GM23248 (cell line): ENCODE results near the gene KIF3B. TPM values are rescaled to one million over a fixed set of nuclear protein-coding genes. Genes with fewer than 3 reads are reported as not detected.

Experiments used
- DNase-seq: peaks from one replicate; pipeline ENCODE4 v3.0.0-alpha.2; 2015
- H2AFZ ChIP-seq: fragments of 200-600 bp; sonication (generic); 2 replicates; pipeline ENCODE4 v1.6.1; 2016; ENCODE audit warnings: antibody characterized with exemption
- H3F3A ChIP-seq: fragments of 200-600 bp; sonication (generic); 2 replicates; pipeline ENCODE4 v1.6.1; 2016; ENCODE audit warnings: mild to moderate bottlenecking, antibody characterized with exemption, mixed run types; ENCODE audit not compliant: insufficient read depth
- H3K27ac ChIP-seq: fragments of 200-600 bp; sonication (generic); 2 replicates; pipeline ENCODE4 v1.5.1; 2016; ENCODE audit warnings: mild to moderate bottlenecking
- H3K27me3 ChIP-seq: fragments of 200-600 bp; sonication (generic); replicated peaks from 2 replicates; pipeline ENCODE4 v1.6.1; 2016; ENCODE audit warnings: mild to moderate bottlenecking; ENCODE audit not compliant: insufficient read depth
- H3K36me3 ChIP-seq: fragments of 200-600 bp; sonication (generic); 2 replicates; pipeline ENCODE4 v1.6.1; 2016; ENCODE audit warnings: low read depth, mild to moderate bottlenecking
- H3K4me1 ChIP-seq: fragments of 200-600 bp; sonication (generic); 2 replicates; pipeline ENCODE4 v1.6.1; 2016; ENCODE audit warnings: mild to moderate bottlenecking; ENCODE audit not compliant: insufficient read depth
- H3K4me2 ChIP-seq: fragments of 200-600 bp; sonication (generic); one replicate; pipeline ENCODE4 v1.6.1; 2016; ENCODE audit warnings: mild to moderate bottlenecking; ENCODE audit not compliant: unreplicated experiment
- H3K4me3 ChIP-seq: fragments of 200-600 bp; sonication (generic); 2 replicates; pipeline ENCODE4 v1.5.1; 2016; ENCODE audit warnings: mild to moderate bottlenecking
- H3K79me2 ChIP-seq: fragments of 200-600 bp; sonication (generic); 2 replicates; pipeline ENCODE4 v1.6.1; 2016; ENCODE audit warnings: mild to moderate bottlenecking; ENCODE audit not compliant: insufficient read depth
- H3K9ac ChIP-seq: fragments of 200-600 bp; sonication (generic); 2 replicates; pipeline ENCODE4 v1.6.1; 2016; ENCODE audit warnings: mild to moderate bottlenecking
- H3K9me2 ChIP-seq: fragments of 200-600 bp; sonication (generic); 2 replicates; pipeline ENCODE4 v1.6.1; 2016; ENCODE audit warnings: mixed run types, mild to moderate bottlenecking, moderate library complexity; ENCODE audit not compliant: insufficient read depth
- H3K9me3 ChIP-seq: fragments of 200-600 bp; sonication (generic); one replicate; pipeline ENCODE4 v1.6.1; 2017; ENCODE audit warnings: low read depth
- H4K20me1 ChIP-seq: fragments of 200-600 bp; sonication (generic); 2 replicates; pipeline ENCODE4 v1.6.0; 2016; ENCODE audit not compliant: insufficient read depth
- EZH2 ChIP-seq: fragments of 200-600 bp; sonication (generic); IDR thresholded peaks from 2 replicates; pipeline ENCODE4 v1.6.1; 2018; ENCODE audit warnings: antibody characterized with exemption, mild to moderate bottlenecking; ENCODE audit not compliant: insufficient read depth, poor library complexity, severe bottlenecking
- EZH2phosphoT487 ChIP-seq: fragments of 200-600 bp; sonication (generic); IDR thresholded peaks from 2 replicates; pipeline ENCODE4 v1.6.1; 2018; ENCODE audit warnings: antibody characterized with exemption, moderate library complexity, mild to moderate bottlenecking, low read depth; ENCODE audit not compliant: insufficient read depth
- WGBS, 2 experiments: methylation state at CpG; one replicate each; pipeline ENCODE4 v1.1.6; 2015 to 2017; ENCODE audit warnings: low lambda C conversion rate in 2 of 2, low coverage in 1 of 2; ENCODE audit errors: missing lambda C conversion rate in 2 of 2; 5-methylcytosine and 5-hydroxymethylcytosine counted together
- in situ Hi-C: fragments of 300-500 bp; cut with MboI; formaldehyde crosslinking; loops from 2 replicates; pipeline ENCODE4 v1.15.0; 2020
- polyA plus RNA-seq: library from polyadenylated mRNA; unstranded; fragments of >200 nt; fragmentation: Nextera tagmentation; extraction: Ambion mirVana; gene quantifications from 2 replicates; pipeline ENCODE4 v1.2.1, GENCODE V29; 2016
- total RNA-seq: library from RNA; depleted of rRNA; stranded (reverse); fragments of >200 nt; shearing (Covaris generic); gene quantifications from 2 replicates; pipeline ENCODE4 v1.2.3, GENCODE V29; 2014

The KIF3B gene
- total and polyA plus RNA-seq, 2 experiments from 2014 or later = 8.8 to 28.3 TPM

GRCh38 chr20:32348207-32348606 lies 70.8 kb downstream of the KIF3B start:
- H3K9me3 ChIP-seq = no peaks in the 10 kb centered on the region
- no peaks in the 10 kb centered on the region for H3K79me2 ChIP-seq
- in situ Hi-C loops = no loop called here
- H3K9ac ChIP-seq = no peak overlapping the region
- no peak overlapping the region for H3K4me2 ChIP-seq
- peaks cover 6% of the 10 kb centered on the region for H3K4me1 ChIP-seq
- no peak overlapping the region for H3K27ac ChIP-seq
- no peaks in the 10 kb centered on the region for H3K9me2 ChIP-seq
- no peak overlapping the region for H2AFZ ChIP-seq
- 83 to 88% methylated on average over 3 of the region's 3 CpGs for WGBS, 2 experiments
- peaks cover 4% of the 10 kb centered on the region for H3F3A ChIP-seq
- no peak for DNase-seq
- H3K27me3 ChIP-seq = no peaks in the 10 kb centered on the region
- no peak overlapping the region for H3K4me3 ChIP-seq
- TF ChIP-seq EZH2 = no peak
- no peak for TF ChIP-seq EZH2phosphoT487
- H4K20me1 ChIP-seq = no peaks in the 10 kb centered on the region
- no peaks in the 10 kb centered on the region for H3K36me3 ChIP-seq

- H3K9me2 ChIP-seq = no peaks in the 10 kb centered on the region
- H3K4me2 ChIP-seq = no peak overlapping the region
- no peaks in the 10 kb centered on the region for H4K20me1 ChIP-seq
- H3K27ac ChIP-seq = no peak overlapping the region
- no peaks in the 10 kb centered on the region for H3K9me3 ChIP-seq
- no peak for DNase-seq
- WGBS, 2 experiments = 68 to 77% methylated on average over 3 of the region's 3 CpGs
- no peaks in the 10 kb centered on the region for H3K27me3 ChIP-seq
- H3K79me2 ChIP-seq = no peaks in the 10 kb centered on the region
- in situ Hi-C loops = no loop called here
- H3F3A ChIP-seq = peaks cover 24% of the 10 kb centered on the region
- H3K36me3 ChIP-seq = no peaks in the 10 kb centered on the region
- no peak overlapping the region for H2AFZ ChIP-seq
- TF ChIP-seq EZH2 = no peak
- no peak for TF ChIP-seq EZH2phosphoT487
- H3K9ac ChIP-seq = no peak overlapping the region
- peaks cover 14% of the 10 kb centered on the region for H3K4me1 ChIP-seq
- H3K4me3 ChIP-seq = no peak overlapping the region
Observed at GRCh38 chr20:32350421-32350820, 73.0 kb downstream of the KIF3B start.

- no peaks in the 10 kb centered on the region for H4K20me1 ChIP-seq
- H3K4me1 ChIP-seq = peaks cover 32% of the 10 kb centered on the region
- no peaks in the 10 kb centered on the region for H3K36me3 ChIP-seq
- no peak overlapping the region for H3K4me2 ChIP-seq
- H2AFZ ChIP-seq = no peak overlapping the region
- no peaks in the 10 kb centered on the region for H3K79me2 ChIP-seq
- DNase-seq = no peak
- no peaks in the 10 kb centered on the region for H3K9me2 ChIP-seq
- H3K4me3 ChIP-seq = no peak overlapping the region
- H3K9ac ChIP-seq = no peak overlapping the region
- TF ChIP-seq EZH2phosphoT487 (no peak), EZH2 (no peak)
- no peaks in the 10 kb centered on the region for H3K27me3 ChIP-seq
- no peak overlapping the region for H3K27ac ChIP-seq
- in situ Hi-C loops = no loop called here
- no peaks in the 10 kb centered on the region for H3K9me3 ChIP-seq
- peaks cover 41% of the 10 kb centered on the region for H3F3A ChIP-seq
- WGBS, 2 experiments = 94 to 100% methylated on average over 3 of the region's 3 CpGs
Observed at GRCh38 chr20:32352121-32352720, 74.8 kb downstream of the KIF3B start.

- peaks cover 36% of the 10 kb centered on the region for H3K4me1 ChIP-seq
- DNase-seq = no peak
- no peak overlapping the region for H2AFZ ChIP-seq
- H3K4me2 ChIP-seq = peak overlapping the region; percentile 46
- 78 to 82% methylated on average over 6 of the region's 6 CpGs for WGBS, 2 experiments
- in situ Hi-C loops = no loop called here
- no peak overlapping the region for H3K4me3 ChIP-seq
- H4K20me1 ChIP-seq = no peaks in the 10 kb centered on the region
- peaks cover 46% of the 10 kb centered on the region for H3F3A ChIP-seq
- no peak overlapping the region for H3K9ac ChIP-seq
- H3K36me3 ChIP-seq = no peaks in the 10 kb centered on the region
- no peaks in the 10 kb centered on the region for H3K9me3 ChIP-seq
- H3K27me3 ChIP-seq = no peaks in the 10 kb centered on the region
- no peaks in the 10 kb centered on the region for H3K9me2 ChIP-seq
- H3K79me2 ChIP-seq = peaks cover 3% of the 10 kb centered on the region
- peak overlapping the region; percentile 93; the same call in 1 of the 2 replicates for H3K27ac ChIP-seq
- TF ChIP-seq EZH2phosphoT487 = no peak
- no peak for TF ChIP-seq EZH2
Observed at GRCh38 chr20:32353848-32354496, 76.5 kb downstream of the KIF3B start.
